ENCODE results near the gene RBM17.

DNA sequence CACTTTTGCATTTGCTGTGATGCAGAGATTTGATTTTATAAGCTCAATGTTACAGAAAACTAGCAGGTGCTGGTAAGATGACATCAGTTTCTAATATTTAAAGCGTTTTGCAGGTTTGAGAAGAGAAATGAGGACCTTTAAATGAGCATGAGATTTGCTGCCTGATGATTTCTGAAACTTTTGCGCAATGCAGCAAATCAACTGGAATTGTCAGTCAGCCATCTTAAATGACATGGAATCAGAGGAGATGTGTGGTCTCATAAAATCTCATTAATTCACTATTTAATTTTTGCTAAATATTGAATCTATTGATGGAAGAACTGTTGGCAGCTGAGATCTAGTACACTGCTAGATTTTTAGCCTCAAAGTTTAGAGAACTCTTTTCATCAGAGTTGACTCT, 3.9 kb downstream of the RBM17 start:
- TF ChIP-seq, protein P1, sequence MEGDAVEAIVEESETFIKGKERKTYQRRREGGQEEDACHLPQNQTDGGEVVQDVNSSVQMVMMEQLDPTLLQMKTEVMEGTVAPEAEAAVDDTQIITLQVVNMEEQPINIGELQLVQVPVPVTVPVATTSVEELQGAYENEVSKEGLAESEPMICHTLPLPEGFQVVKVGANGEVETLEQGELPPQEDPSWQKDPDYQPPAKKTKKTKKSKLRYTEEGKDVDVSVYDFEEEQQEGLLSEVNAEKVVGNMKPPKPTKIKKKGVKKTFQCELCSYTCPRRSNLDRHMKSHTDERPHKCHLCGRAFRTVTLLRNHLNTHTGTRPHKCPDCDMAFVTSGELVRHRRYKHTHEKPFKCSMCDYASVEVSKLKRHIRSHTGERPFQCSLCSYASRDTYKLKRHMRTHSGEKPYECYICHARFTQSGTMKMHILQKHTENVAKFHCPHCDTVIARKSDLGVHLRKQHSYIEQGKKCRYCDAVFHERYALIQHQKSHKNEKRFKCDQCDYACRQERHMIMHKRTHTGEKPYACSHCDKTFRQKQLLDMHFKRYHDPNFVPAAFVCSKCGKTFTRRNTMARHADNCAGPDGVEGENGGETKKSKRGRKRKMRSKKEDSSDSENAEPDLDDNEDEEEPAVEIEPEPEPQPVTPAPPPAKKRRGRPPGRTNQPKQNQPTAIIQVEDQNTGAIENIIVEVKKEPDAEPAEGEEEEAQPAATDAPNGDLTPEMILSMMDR (IDR thresholded peaks at IDR 0.05), result no peak
- TF ChIP-seq POLR2A (IDR thresholded peaks at IDR 0.05), result no peak
